ENCODE data around the gene EXOC4. TPM values are rescaled to one million over a fixed set of nuclear protein-coding genes. Genes with fewer than 3 reads are reported as not detected.

The EXOC4 gene
- total RNA-seq, 1 donor from 2014 or later = 94.0 TPM

- Mint-ChIP-seq H3K4me1 (ENCODE audit: unreplicated experiment) (peaks cover 9% of the 10 kb centered on the region), H3K27me3 (ENCODE audit: unreplicated experiment) (no peaks in the 10 kb centered on the region), H3K27ac (ENCODE audit: unreplicated experiment) (no peak overlapping the region), H3K4me3 (ENCODE audit: unreplicated experiment) (no peak overlapping the region), H3K36me3 (ENCODE audit: low read depth, unreplicated experiment) (no peaks in the 10 kb centered on the region), H3K9me3 (ENCODE audit: unreplicated experiment) (no peaks in the 10 kb centered on the region)
- TF ChIP-seq CTCF (IDR thresholded peaks at IDR 0.05; ENCODE audit: unreplicated experiment) = no peak
- no peak for DNase-seq (ENCODE audit: low spot score)
Observed at GRCh38 chr7:133371616-133372015, 118.7 kb downstream of the EXOC4 start.

- DNase-seq (ENCODE audit: low spot score) = no peak
- Mint-ChIP-seq H3K4me1 (ENCODE audit: unreplicated experiment) (peaks cover 9% of the 10 kb centered on the region), H3K27ac (ENCODE audit: unreplicated experiment) (no peak overlapping the region), H3K4me3 (ENCODE audit: unreplicated experiment) (no peak overlapping the region), H3K27me3 (ENCODE audit: unreplicated experiment) (no peaks in the 10 kb centered on the region), H3K9me3 (ENCODE audit: unreplicated experiment) (no peaks in the 10 kb centered on the region), H3K36me3 (ENCODE audit: low read depth, unreplicated experiment) (no peaks in the 10 kb centered on the region)
- no peak for TF ChIP-seq CTCF (IDR thresholded peaks at IDR 0.05; ENCODE audit: unreplicated experiment)
Observed at GRCh38 chr7:133372337-133372736, 119.5 kb downstream of the EXOC4 start.

GRCh38 chr7:133376514-133376913 is 123.6 kb downstream of the EXOC4 start:
- Mint-ChIP-seq H3K36me3 (ENCODE audit: low read depth, unreplicated experiment) (no peaks in the 10 kb centered on the region), H3K27me3 (ENCODE audit: unreplicated experiment) (peaks cover 2% of the 10 kb centered on the region), H3K9me3 (ENCODE audit: unreplicated experiment) (no peaks in the 10 kb centered on the region), H3K4me1 (ENCODE audit: unreplicated experiment) (no peaks in the 10 kb centered on the region), H3K4me3 (ENCODE audit: unreplicated experiment) (no peak overlapping the region), H3K27ac (ENCODE audit: unreplicated experiment) (no peak overlapping the region)
- no peak for DNase-seq (ENCODE audit: low spot score)
- TF ChIP-seq CTCF (IDR thresholded peaks at IDR 0.05; ENCODE audit: unreplicated experiment) = no peak

GRCh38 chr7:133381965-133382364 is 129.1 kb downstream of the EXOC4 start:
- Mint-ChIP-seq H3K9me3 (ENCODE audit: unreplicated experiment) (no peaks in the 10 kb centered on the region), H3K4me1 (ENCODE audit: unreplicated experiment) (peaks cover 3% of the 10 kb centered on the region), H3K27ac (ENCODE audit: unreplicated experiment) (no peak overlapping the region), H3K4me3 (ENCODE audit: unreplicated experiment) (no peak overlapping the region), H3K27me3 (ENCODE audit: unreplicated experiment) (peaks cover 2% of the 10 kb centered on the region), H3K36me3 (ENCODE audit: low read depth, unreplicated experiment) (no peaks in the 10 kb centered on the region)
- no peak for DNase-seq (ENCODE audit: low spot score)
- TF ChIP-seq CTCF (IDR thresholded peaks at IDR 0.05; ENCODE audit: unreplicated experiment) = no peak

DNA sequence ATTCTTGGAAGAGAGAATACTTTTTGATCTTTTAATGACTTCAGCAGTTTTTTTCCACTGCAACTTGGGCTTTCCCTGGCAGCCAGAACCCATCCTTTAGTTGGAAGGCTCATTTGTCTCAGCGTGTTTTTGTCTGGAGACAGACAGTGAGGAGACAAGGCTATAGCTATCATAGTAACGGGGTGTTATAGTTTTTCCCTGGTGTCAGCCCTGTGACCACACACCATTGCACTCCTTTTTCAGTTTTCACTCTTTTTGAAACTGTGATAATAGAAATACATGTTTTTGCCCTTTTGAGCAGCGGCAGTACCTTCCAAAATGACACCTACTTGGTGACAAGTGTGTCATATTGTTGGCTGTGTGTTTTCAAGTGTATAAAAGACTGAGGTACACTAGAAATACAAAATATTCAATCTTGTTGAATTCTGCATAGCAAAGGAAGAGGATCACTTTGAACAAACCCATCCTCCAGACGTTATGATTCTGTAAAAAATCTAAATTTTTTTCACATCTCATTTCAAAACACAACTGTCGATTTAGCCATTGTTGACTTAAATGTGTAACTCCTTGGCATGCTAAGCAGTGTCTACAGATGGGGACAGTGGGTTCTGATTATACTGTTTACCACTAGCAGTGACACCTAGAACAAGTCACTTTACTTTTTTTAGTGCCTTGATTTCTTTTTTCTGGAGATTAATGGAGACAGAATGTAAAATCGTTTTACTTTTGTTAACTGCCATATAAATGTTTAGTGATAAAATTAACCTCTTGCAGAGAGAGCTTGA is 130.1 kb downstream of the EXOC4 start:
- Mint-ChIP-seq H3K27ac (ENCODE audit: unreplicated experiment) (no peak overlapping the region), H3K4me3 (ENCODE audit: unreplicated experiment) (no peak overlapping the region), H3K27me3 (ENCODE audit: unreplicated experiment) (no peaks in the 10 kb centered on the region), H3K9me3 (ENCODE audit: unreplicated experiment) (no peaks in the 10 kb centered on the region), H3K4me1 (ENCODE audit: unreplicated experiment) (peaks cover 3% of the 10 kb centered on the region), H3K36me3 (ENCODE audit: low read depth, unreplicated experiment) (no peaks in the 10 kb centered on the region)
- TF ChIP-seq CTCF (IDR thresholded peaks at IDR 0.05; ENCODE audit: unreplicated experiment) = no peak
- DNase-seq (ENCODE audit: low spot score) = no peak
